OCI-LY7 (cell line): ENCODE data around the gene ABCC1. TPM values are rescaled to one million over a fixed set of nuclear protein-coding genes. Genes with fewer than 3 reads are reported as not detected.

Experiments used
- BruUV-seq: library from RNA; stranded (reverse); fragments of 400-500 nt; replicated peaks from 2 replicates; lab custom pipeline; 2021; lab: Mats Ljungman, UMichigan
- CTCF ChIA-PET: fragments of 300-600 bp; sonication (Branson Sonifier 250); formaldehyde crosslinking; loops from one replicate; lab custom pipeline; 2022; ENCODE audit warnings: antibody characterized with exemption; ENCODE audit not compliant: unreplicated experiment; lab: Charles Lee
- POLR2A ChIA-PET: fragments of 300-600 bp; sonication (Branson Sonifier 250); formaldehyde crosslinking; loops from one replicate; lab custom pipeline; 2022; ENCODE audit warnings: antibody characterized with exemption; lab: Charles Lee
- DNase-seq: peaks from one replicate; pipeline ENCODE4 v3.0.0-alpha.2; 2015; ENCODE audit warnings: low spot score
- H2AFZ ChIP-seq: fragments of 200-600 bp; sonication (generic), shearing (Covaris generic); 2 replicates; pipeline ENCODE4 v1.6.1; 2014; ENCODE audit warnings: mild to moderate bottlenecking, antibody characterized with exemption, low read length, moderate library complexity
- H3K27ac ChIP-seq: fragments of 200-600 bp; sonication (generic); 2 replicates; pipeline ENCODE4 v1.5.1; 2014; ENCODE audit warnings: mixed run types, low read depth, mild to moderate bottlenecking, moderate library complexity, low read length, inconsistent platforms; ENCODE audit not compliant: poor library complexity, severe bottlenecking
- H3K36me3 ChIP-seq: fragments of 200-600 bp; sonication (generic); 2 replicates; pipeline ENCODE4 v1.6.1; 2014; ENCODE audit warnings: mild to moderate bottlenecking, antibody characterized with exemption, low read length, moderate library complexity, mixed read lengths; ENCODE audit not compliant: insufficient read depth
- H3K4me1 ChIP-seq: fragments of 200-600 bp; sonication (generic); 2 replicates; pipeline ENCODE4 v1.5.1; 2014; ENCODE audit warnings: mild to moderate bottlenecking, low read length; ENCODE audit not compliant: insufficient read depth, poor library complexity, severe bottlenecking
- H3K4me2 ChIP-seq: fragments of 200-600 bp; sonication (generic); 2 replicates; pipeline ENCODE4 v1.6.1; 2014; ENCODE audit warnings: mild to moderate bottlenecking, low read length
- H3K4me3 ChIP-seq: fragments of 200-600 bp; sonication (generic); 2 replicates; pipeline ENCODE4 v1.5.1; 2014; ENCODE audit warnings: mild to moderate bottlenecking, low read depth, low read length; ENCODE audit not compliant: poor library complexity, severe bottlenecking
- H3K79me2 ChIP-seq: fragments of 200-600 bp; sonication (generic); 2 replicates; pipeline ENCODE4 v1.6.1; 2016; ENCODE audit warnings: low read depth, mild to moderate bottlenecking, low read length, moderate library complexity, mixed read lengths; ENCODE audit not compliant: insufficient read depth
- H3K9me2 ChIP-seq: fragments of 200-600 bp; sonication (generic); 2 replicates; pipeline ENCODE4 v1.6.1; 2016; ENCODE audit warnings: mild to moderate bottlenecking, low read length, mixed read lengths; ENCODE audit not compliant: insufficient read depth
- H3K9me3 ChIP-seq: fragments of 200-600 bp; sonication (generic); 2 replicates; pipeline ENCODE4 v1.6.1; 2014; ENCODE audit warnings: mild to moderate bottlenecking, mixed run types, low read length, mixed read lengths
- H4K20me1 ChIP-seq: fragments of 200-600 bp; sonication (generic); 2 replicates; pipeline ENCODE4 v1.6.1; 2014; ENCODE audit warnings: mild to moderate bottlenecking, antibody characterized with exemption, low read length, moderate library complexity, mixed read lengths; ENCODE audit not compliant: insufficient read depth
- CTCF ChIP-seq: fragments of 200-600 bp; sonication (generic); conservative IDR thresholded peaks from 2 replicates; pipeline ENCODE4 v1.5.1; 2014; ENCODE audit warnings: mild to moderate bottlenecking, antibody characterized with exemption, low read length, moderate library complexity, mixed read lengths
- EZH2phosphoT487 ChIP-seq: fragments of 200-600 bp; sonication (generic); IDR thresholded peaks from 2 replicates; pipeline ENCODE4 v1.6.1; 2018; ENCODE audit warnings: low read depth, borderline replicate concordance, mild to moderate bottlenecking, mixed run types, antibody characterized with exemption, low read length, moderate library complexity, mixed read lengths
- intact Hi-C: fragments of 100-400 bp; cut with micrococcal nuclease; formaldehyde crosslinking; loops from one replicate; pipeline ENCODE4 v1.10.0; 2022; ENCODE audit not compliant: unreplicated experiment
- total RNA-seq, 2 experiments: library from RNA; depleted of rRNA in 1 of 2; stranded (reverse); fragments of >200 nt in 1 of 2; shearing (Covaris generic) in 1 of 2; gene quantifications; 2 replicates each; pipeline ENCODE4 v1.2.3, GENCODE V29; 2014 to 2022

The ABCC1 gene
- total RNA-seq, 2 experiments from 2014 or later: 39.9 to 71.8 TPM

GRCh38 chr16:15928261-15929104 lies 20.9 kb upstream of the ABCC1 start:
- Histone ChIP-seq H3K79me2 (no peaks in the 10 kb centered on the region), H2AFZ (no peak overlapping the region), H3K4me2 (no peak overlapping the region), H3K9me3 (no peaks in the 10 kb centered on the region), H4K20me1 (no peaks in the 10 kb centered on the region), H3K4me3 (no peak overlapping the region), H3K36me3 (no peaks in the 10 kb centered on the region), H3K27ac (no peak overlapping the region), H3K4me1 (no peaks in the 10 kb centered on the region), H3K9me2 (no peaks in the 10 kb centered on the region)
- BruUV-seq: no TSS peak
- intact Hi-C loops: no loop called here
- CTCF ChIA-PET: no interaction called here
- no peak for DNase-seq
- no peak for TF ChIP-seq EZH2phosphoT487
- no peak for TF ChIP-seq CTCF
- POLR2A ChIA-PET: interaction anchor here (0.6 to 1.4 kb wide), 3 partner anchors 16 to 283 kb away, joined by 4 to 5 read pairs (median 4); partner anchors contain the start of gene CEP20

GRCh38 chr16:15932939-15933338 lies 16.5 kb upstream of the ABCC1 start:
- no peaks in the 10 kb centered on the region for H4K20me1 ChIP-seq
- intact Hi-C loops: loop anchor here (10.0 kb wide), 1 partner anchor 158 kb away; no protein-coding TSS in a partner anchor
- H3K9me2 ChIP-seq: no peaks in the 10 kb centered on the region
- H3K4me3 ChIP-seq: no peak overlapping the region
- H3K27ac ChIP-seq: no peak overlapping the region
- H3K4me1 ChIP-seq: no peaks in the 10 kb centered on the region
- DNase-seq: no peak
- no peaks in the 10 kb centered on the region for H3K79me2 ChIP-seq
- H3K4me2 ChIP-seq: no peak overlapping the region
- TF ChIP-seq CTCF (no peak), EZH2phosphoT487 (no peak)
- H2AFZ ChIP-seq: no peak overlapping the region
- H3K9me3 ChIP-seq: peaks cover 7% of the 10 kb centered on the region
- CTCF ChIA-PET: no interaction called here
- POLR2A ChIA-PET: interaction anchor here (0.6 kb wide), 1 partner anchor 32 kb away, joined by 3 read pairs; no protein-coding TSS in a partner anchor
- BruUV-seq: no TSS peak
- no peaks in the 10 kb centered on the region for H3K36me3 ChIP-seq

GRCh38 chr16:15933781-15934180 lies 15.6 kb upstream of the ABCC1 start:
- H3K36me3 ChIP-seq: no peaks in the 10 kb centered on the region
- POLR2A ChIA-PET: no interaction called here
- no peaks in the 10 kb centered on the region for H3K79me2 ChIP-seq
- H3K9me3 ChIP-seq: peaks cover 7% of the 10 kb centered on the region
- no peak for DNase-seq
- intact Hi-C loops: loop anchor here (10.0 kb wide), 1 partner anchor 159 kb away; no protein-coding TSS in a partner anchor
- CTCF ChIA-PET: no interaction called here
- no peak overlapping the region for H3K27ac ChIP-seq
- no peaks in the 10 kb centered on the region for H3K4me1 ChIP-seq
- H4K20me1 ChIP-seq: no peaks in the 10 kb centered on the region
- H3K4me3 ChIP-seq: no peak overlapping the region
- no TSS peak for BruUV-seq
- no peak overlapping the region for H2AFZ ChIP-seq
- H3K4me2 ChIP-seq: no peak overlapping the region
- TF ChIP-seq EZH2phosphoT487: no peak
- H3K9me2 ChIP-seq: no peaks in the 10 kb centered on the region
